Naive thymus-derived CD4-positive, alpha-beta T cell (primary cell): ENCODE measurements around the gene TNP2. TPM values are rescaled to one million over a fixed set of nuclear protein-coding genes. Genes with fewer than 3 reads are reported as not detected.

Experiments used
- ATAC-seq: fragments of 150-1000 bp; cut with Tn5 transposase; 2 replicates; pipeline ENCODE4 v1.10.0; 2021; ENCODE audit warnings: mild to moderate bottlenecking, moderate library complexity
- CTCF ChIA-PET: fragments of 350-600 bp; sonication (Branson Sonifier 250); formaldehyde crosslinking; loops from one replicate; lab custom pipeline; 2021; ENCODE audit warnings: antibody characterized with exemption; lab: Charles Lee
- POLR2A ChIA-PET: fragments of 350-600 bp; sonication (Branson Sonifier 250); formaldehyde crosslinking; loops from one replicate; lab custom pipeline; 2021; ENCODE audit warnings: antibody characterized with exemption, inconsistent platforms; lab: Charles Lee
- DNase-seq, 9 donors: peaks; one replicate each; pipeline versions ENCODE4 v3.0.0 to v3.0.0-alpha.2; 2020 to 2022; ENCODE audit warnings: mixed read lengths in 1 of 9
- H3K27ac ChIP-seq: one replicate; pipeline ENCODE4 v1.7.0; 2013; ENCODE audit warnings: mild to moderate bottlenecking, low read depth, low read length, moderate library complexity
- H3K27me3 ChIP-seq, 2 donors: one replicate each; pipeline ENCODE4 v1.7.0; 2013; ENCODE audit warnings: low read length in 2 of 2, mild to moderate bottlenecking in 2 of 2, moderate library complexity in 2 of 2; ENCODE audit not compliant: control insufficient read depth in 2 of 2, insufficient read depth in 2 of 2
- H3K36me3 ChIP-seq, 3 experiments: 1 replicate in 2 of 3; 2 replicates in 1 of 3; pipeline ENCODE4 v1.7.0; 2013; ENCODE audit warnings: low read length in 3 of 3, mild to moderate bottlenecking in 3 of 3, moderate library complexity in 1 of 3; ENCODE audit not compliant: insufficient read depth in 3 of 3, control insufficient read depth in 2 of 3
- H3K4me1 ChIP-seq, 2 donors: one replicate each; pipeline ENCODE4 v1.7.0; 2013; ENCODE audit warnings: low read length in 2 of 2, mild to moderate bottlenecking in 2 of 2, moderate library complexity in 1 of 2; ENCODE audit not compliant: control insufficient read depth in 2 of 2, insufficient read depth in 2 of 2
- H3K4me3 ChIP-seq: 2 replicates; pipeline ENCODE4 v1.7.0; 2013; ENCODE audit warnings: mild to moderate bottlenecking, low read length
- H3K9me3 ChIP-seq, 3 experiments: 1 replicate in 2 of 3; 2 replicates in 1 of 3; pipeline ENCODE4 v1.7.0; 2013; ENCODE audit warnings: low read length in 3 of 3; ENCODE audit not compliant: control insufficient read depth in 2 of 3
- H3K27ac Mint-ChIP-seq, 9 donors: one replicate each; pipeline ENCODE4 v1.8.0; 2020 to 2022; ENCODE audit warnings: mixed read lengths in 9 of 9, mild to moderate bottlenecking in 8 of 9, moderate library complexity in 5 of 9, inconsistent platforms in 2 of 9
- H3K27me3 Mint-ChIP-seq, 5 donors: one replicate each; pipeline ENCODE4 v1.8.0; 2021 to 2022; ENCODE audit warnings: mixed read lengths in 5 of 5, mild to moderate bottlenecking in 1 of 5
- H3K36me3 Mint-ChIP-seq, 5 donors: one replicate each; pipeline ENCODE4 v1.8.0; 2020 to 2022; ENCODE audit warnings: mixed read lengths in 5 of 5, mild to moderate bottlenecking in 3 of 5, inconsistent platforms in 1 of 5
- H3K4me1 Mint-ChIP-seq, 7 donors: one replicate each; pipeline ENCODE4 v1.8.0; 2020 to 2022; ENCODE audit warnings: mixed read lengths in 7 of 7, mild to moderate bottlenecking in 3 of 7, inconsistent platforms in 1 of 7
- H3K4me3 Mint-ChIP-seq, 10 donors: one replicate each; pipeline ENCODE4 v1.8.0; 2020 to 2022; ENCODE audit warnings: mild to moderate bottlenecking in 10 of 10, mixed read lengths in 10 of 10, moderate library complexity in 6 of 10, inconsistent platforms in 2 of 10
- H3K9me3 Mint-ChIP-seq, 11 donors: one replicate each; pipeline ENCODE4 v1.8.0; 2020 to 2022; ENCODE audit warnings: mixed read lengths in 11 of 11, mild to moderate bottlenecking in 4 of 11, inconsistent platforms in 1 of 11, moderate library complexity in 1 of 11
- intact Hi-C, 2 donors: fragments of 100-400 bp; cut with micrococcal nuclease; formaldehyde crosslinking; loops; one replicate each; pipeline ENCODE4 v1.15.1; 2023
- microRNA-seq: library from miRNA; unstranded; fragments of <30 nt; microRNA quantifications from one replicate; pipeline ENCODE4 v1.2.0, GENCODE V29; 2022; ENCODE audit warnings: borderline microRNAs expressed
- polyA plus RNA-seq, 2 donors: library from polyadenylated mRNA; unstranded; fragments of 300-500 nt; fragmentation: Illumina TruSeq; gene quantifications; one replicate each; pipeline ENCODE4 v1.2.3, GENCODE V29; 2021
- total RNA-seq, 6 experiments: library from RNA in 5 of 6; stranded (reverse) in 5 of 6; gene quantifications; 1 replicate in 5 of 6; 2 replicates in 1 of 6; pipeline ENCODE4 v1.2.3 and lab custom pipeline; 2021 to 2026

The TNP2 gene
- total and polyA plus RNA-seq, 7 experiments from 2014 or later = not detected

DNA sequence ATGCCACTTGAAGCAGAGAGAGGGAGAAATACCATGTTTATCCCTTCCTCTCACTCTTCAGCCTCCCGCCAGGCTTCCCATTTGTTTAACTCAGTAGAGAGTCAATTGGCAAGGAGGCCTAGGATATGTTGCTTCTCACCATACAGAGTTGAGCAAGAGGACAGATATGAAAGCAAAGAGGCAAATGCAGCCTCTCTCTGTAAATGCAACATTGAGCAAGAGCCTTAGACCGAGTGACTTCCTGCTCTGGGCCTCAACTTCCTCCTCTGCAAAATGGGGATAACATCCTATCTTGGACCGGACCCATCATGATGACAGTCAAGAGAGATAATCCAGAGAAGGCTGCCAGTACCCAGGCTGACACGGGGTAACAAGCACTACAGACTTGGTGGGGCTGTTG is 49.9 kb downstream of the TNP2 start:
- ATAC-seq = no peak
- Histone ChIP-seq H3K36me3 (no peaks in the 10 kb centered on the region), H3K4me1 (peaks cover 11% of the 10 kb centered on the region in 2 donors), H3K27me3 (no peaks in the 10 kb centered on the region), H3K9me3 (peaks cover 0 to 9% (median 0%) of the 10 kb centered on the region in 3 experiments), H3K27ac (no peak overlapping the region), H3K4me3 (no peak overlapping the region)
- H3K4me3 Mint-ChIP-seq = peak overlapping the region in 1 of 10 donors; percentile 9
- intact Hi-C loops = no loop called here
- H3K27me3 Mint-ChIP-seq = no peaks in the 10 kb centered on the region
- peaks cover 0 to 32% (median 4%) of the 10 kb centered on the region in 5 donors for H3K36me3 Mint-ChIP-seq
- CTCF ChIA-PET = interaction anchor here (1.1 kb wide), 1 partner anchor 80 kb away, joined by 3 read pairs; no protein-coding TSS in a partner anchor
- H3K4me1 Mint-ChIP-seq = peaks cover 17 to 40% (median 27%) of the 10 kb centered on the region in 7 donors
- peaks cover 0 to 25% (median 7%) of the 10 kb centered on the region in 11 donors for H3K9me3 Mint-ChIP-seq
- no peak for DNase-seq
- peak overlapping the region in 1 of 9 donors; percentile 50 for H3K27ac Mint-ChIP-seq
- POLR2A ChIA-PET = interaction anchor here (1.5 kb wide), 1 partner anchor 37 kb away, joined by 4 read pairs; the partner anchor contains the start of gene SOCS1

DNA sequence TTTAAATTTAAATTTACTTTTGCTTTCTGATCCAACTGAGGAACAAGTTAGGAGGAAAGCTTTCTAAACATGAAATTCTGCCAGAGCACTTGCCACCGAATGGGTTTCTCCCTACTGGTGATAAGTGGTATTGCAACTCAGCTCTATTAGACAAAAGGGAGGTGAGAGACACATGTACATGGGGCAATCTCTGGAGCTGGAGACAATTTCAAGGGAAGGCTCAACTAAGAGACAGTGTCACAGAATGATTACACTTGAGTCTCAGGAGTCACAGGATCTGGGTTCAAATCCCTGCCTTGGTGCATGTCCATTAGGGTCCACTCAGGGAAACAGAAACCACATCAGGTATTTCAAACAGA is 50.5 kb downstream of the TNP2 start:
- peaks cover 0 to 30% (median 4%) of the 10 kb centered on the region in 5 donors for H3K36me3 Mint-ChIP-seq
- ChIA-PET POLR2A (no interaction called here), CTCF (interaction anchor here (0.7 to 1.1 kb wide), 2 partner anchors 80 to 85 kb away, joined by 3 read pairs; no protein-coding TSS in a partner anchor)
- Histone ChIP-seq H3K27ac (no peak overlapping the region), H3K4me1 (peaks cover 6% of the 10 kb centered on the region in 2 donors), H3K4me3 (no peak overlapping the region), H3K36me3 (no peaks in the 10 kb centered on the region), H3K9me3 (peaks cover 0 to 9% (median 0%) of the 10 kb centered on the region in 3 experiments), H3K27me3 (no peaks in the 10 kb centered on the region)
- DNase-seq = no peak
- peaks cover 0 to 25% (median 7%) of the 10 kb centered on the region in 11 donors for H3K9me3 Mint-ChIP-seq
- H3K4me3 Mint-ChIP-seq = peak overlapping the region in 1 of 10 donors; percentile 3
- H3K27ac Mint-ChIP-seq = peak overlapping the region in 2 of 9 donors; percentile 50 to 65
- peaks cover 13 to 37% (median 22%) of the 10 kb centered on the region in 7 donors for H3K4me1 Mint-ChIP-seq
- ATAC-seq = no peak
- intact Hi-C loops = no loop called here
- H3K27me3 Mint-ChIP-seq = no peaks in the 10 kb centered on the region

Small RNA genes within 50 kb of the gene (microRNA-seq; reads per million reads assigned to microRNA genes)
- not detected for gene MIR548H2

Other genes starting within 250 kb of the TNP2 start
- gene SOCS1, start 13.1 kb downstream of the TNP2 start, total RNA-seq = 100 to 1,000 TPM in 1 of 5 experiments, 10 to 100 TPM in 4; 12.8 to 191 (median 46.8) TPM
- 10 to 100 TPM; 15.2 to 15.7 TPM for gene SOCS1, start 13.1 kb downstream of the TNP2 start, polyA plus RNA-seq
- gene PRM3, start 4.3 kb upstream of the TNP2 start, total RNA-seq = not detected
- not detected for gene PRM3, start 4.3 kb upstream of the TNP2 start, polyA plus RNA-seq
- gene PRM2, start 7.2 kb upstream of the TNP2 start, total RNA-seq = not detected
- not detected for gene PRM2, start 7.2 kb upstream of the TNP2 start, polyA plus RNA-seq
- not detected for gene PRM1, start 12.0 kb upstream of the TNP2 start, total RNA-seq
- gene PRM1, start 12.0 kb upstream of the TNP2 start, polyA plus RNA-seq = not detected
- gene RMI2, start 76.1 kb upstream of the TNP2 start, total RNA-seq = 10 to 100 TPM in 1 of 5 experiments, 1 to 10 TPM in 4; 1.8 to 57.0 (median 3.3) TPM
- gene RMI2, start 76.1 kb upstream of the TNP2 start, polyA plus RNA-seq = 10 to 100 TPM in 1 of 2 donors, 1 to 10 TPM in 1; 7.1 to 13.3 TPM